ENCODE results near the gene SLC41A1.

GRCh38 chr1:205746757-205747412 lies 66.1 kb downstream of the SLC41A1 start:
- TF ChIP-seq EZH2 (IDR thresholded peaks at IDR 0.05; ENCODE audit: borderline replicate concordance, low read depth, low read length, poor library complexity, severe bottlenecking) (no peak), CTCF (conservative IDR thresholded peaks at IDR 0.05; ENCODE audit: low read depth, low read length) (no peak)

Measured in A673 (cell line).